ENCODE results near the gene DSEL. TPM values are rescaled to one million over a fixed set of nuclear protein-coding genes. Genes with fewer than 3 reads are reported as not detected.

The DSEL gene
- total and polyA plus RNA-seq, 3 donors from 2014 or later: 2.7 to 5.9 (median 5.7) TPM

DNA sequence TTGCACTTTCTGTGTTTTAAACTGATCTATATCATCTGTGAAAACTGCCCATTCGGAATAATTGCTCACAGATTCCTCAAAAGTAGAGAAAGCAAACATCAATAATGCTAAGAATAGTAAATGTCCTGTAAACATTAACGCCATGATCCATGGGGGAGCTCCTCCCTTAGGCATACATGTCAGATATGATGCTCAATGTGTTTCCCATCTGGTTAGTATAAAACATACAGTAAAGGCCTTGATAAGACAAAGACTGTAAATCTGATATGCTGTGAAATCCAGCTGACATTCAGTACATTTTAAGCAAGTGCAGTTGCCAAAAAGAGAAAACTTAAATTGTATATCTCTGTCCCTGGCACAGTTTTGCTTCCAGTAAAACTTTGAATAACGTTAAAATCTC is 2.1 kb downstream of the DSEL start:
- no peak overlapping the region for H3K4me3 ChIP-seq
- no peak overlapping the region for H3K27ac ChIP-seq
- H3K36me3 ChIP-seq (ENCODE audit: low read depth, missing control alignments): no peaks in the 10 kb centered on the region
- no peak for TF ChIP-seq CTCF (IDR thresholded peaks at IDR 0.05)
- no peak for TF ChIP-seq POLR2A (IDR thresholded peaks at IDR 0.05)
- 56 to 60% methylated on average over 3 of the region's 3 CpGs for WGBS, 2 donors
- no peaks in the 10 kb centered on the region for H3K27me3 ChIP-seq
- no peak for DNase-seq
- H3K4me1 ChIP-seq: no peaks in the 10 kb centered on the region
- intact Hi-C loops (cut with DNase I; ENCODE audit: low total_unique reads): no loop called here
- no peaks in the 10 kb centered on the region for H3K9me3 ChIP-seq

GRCh38 chr18:67513280-67513679 is 3.2 kb downstream of the DSEL start:
- TF ChIP-seq CTCF (IDR thresholded peaks at IDR 0.05) (no peak), POLR2A (IDR thresholded peaks at IDR 0.05) (no peak)
- WGBS, 2 donors: 85 to 90% methylated on average over 3 of the region's 3 CpGs
- H3K27ac ChIP-seq: no peak overlapping the region
- intact Hi-C loops (cut with DNase I; ENCODE audit: low total_unique reads): no loop called here
- no peaks in the 10 kb centered on the region for H3K4me1 ChIP-seq
- H3K4me3 ChIP-seq: no peak overlapping the region
- no peaks in the 10 kb centered on the region for H3K9me3 ChIP-seq
- no peak for DNase-seq
- H3K36me3 ChIP-seq (ENCODE audit: low read depth, missing control alignments): no peaks in the 10 kb centered on the region
- H3K27me3 ChIP-seq: no peaks in the 10 kb centered on the region

- no peaks in the 10 kb centered on the region for H3K36me3 ChIP-seq (ENCODE audit: low read depth, missing control alignments)
- H3K27me3 ChIP-seq: no peaks in the 10 kb centered on the region
- intact Hi-C loops (cut with DNase I; ENCODE audit: low total_unique reads): no loop called here
- no peak for DNase-seq
- no peak overlapping the region for H3K27ac ChIP-seq
- H3K4me1 ChIP-seq: no peaks in the 10 kb centered on the region
- H3K4me3 ChIP-seq: no peak overlapping the region
- no peak for TF ChIP-seq CTCF (IDR thresholded peaks at IDR 0.05)
- no peak for TF ChIP-seq POLR2A (IDR thresholded peaks at IDR 0.05)
- 91 to 95% methylated on average over 6 of the region's 6 CpGs for WGBS, 2 donors
- no peaks in the 10 kb centered on the region for H3K9me3 ChIP-seq
These were observed 4.7 kb downstream of the DSEL start for GRCh38 chr18:67511840-67512239.

GRCh38 chr18:67510831-67511230 is 5.7 kb downstream of the DSEL start:
- intact Hi-C loops (cut with DNase I; ENCODE audit: low total_unique reads): no loop called here
- H3K36me3 ChIP-seq (ENCODE audit: low read depth, missing control alignments): no peaks in the 10 kb centered on the region
- no peak for TF ChIP-seq CTCF (IDR thresholded peaks at IDR 0.05)
- TF ChIP-seq POLR2A (IDR thresholded peaks at IDR 0.05): no peak
- H3K4me1 ChIP-seq: no peaks in the 10 kb centered on the region
- no peak overlapping the region for H3K27ac ChIP-seq
- H3K9me3 ChIP-seq: no peaks in the 10 kb centered on the region
- no peaks in the 10 kb centered on the region for H3K27me3 ChIP-seq
- 81 to 83% methylated on average over 3 of the region's 3 CpGs for WGBS, 2 donors
- no peak overlapping the region for H3K4me3 ChIP-seq
- no peak for DNase-seq

DNA sequence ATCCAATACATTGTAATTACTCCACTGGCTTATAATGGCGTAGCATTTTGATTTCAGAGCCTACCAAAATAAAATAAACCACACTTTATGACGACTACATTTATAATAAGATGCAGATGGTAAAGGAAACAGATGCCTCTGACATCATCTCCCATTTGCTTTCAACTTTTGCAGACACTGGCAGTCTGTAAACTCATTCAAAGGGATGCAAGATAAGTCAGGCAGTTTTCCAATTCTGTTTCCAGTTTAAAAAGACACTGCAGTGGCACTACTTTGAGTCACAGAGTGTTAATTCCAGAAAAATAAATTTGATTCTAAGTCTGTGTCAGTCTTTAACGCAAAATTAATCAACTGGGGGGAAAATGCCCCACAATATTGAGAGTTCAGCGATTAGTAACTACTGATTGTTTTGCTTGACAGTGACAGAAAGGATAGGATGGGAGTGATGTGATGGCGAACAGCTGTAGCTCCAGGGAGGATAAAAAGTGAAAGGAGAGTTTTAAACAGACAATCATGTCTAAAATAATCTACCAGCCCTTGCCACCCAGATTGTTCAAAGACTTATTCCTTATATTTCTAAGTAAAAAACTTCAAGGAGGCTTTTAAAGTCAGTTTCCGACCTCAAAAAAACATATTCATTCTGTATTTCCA is 6.7 kb downstream of the DSEL start:
- WGBS, 2 donors: 82 to 91% methylated on average over 6 of the region's 6 CpGs
- no peak for DNase-seq
- H3K4me1 ChIP-seq: no peaks in the 10 kb centered on the region
- no peak for TF ChIP-seq POLR2A (IDR thresholded peaks at IDR 0.05)
- no peak for TF ChIP-seq CTCF (IDR thresholded peaks at IDR 0.05)
- H3K27me3 ChIP-seq: no peaks in the 10 kb centered on the region
- H3K36me3 ChIP-seq (ENCODE audit: low read depth, missing control alignments): no peaks in the 10 kb centered on the region
- H3K4me3 ChIP-seq: no peak overlapping the region
- no peak overlapping the region for H3K27ac ChIP-seq
- intact Hi-C loops (cut with DNase I; ENCODE audit: low total_unique reads): no loop called here
- no peaks in the 10 kb centered on the region for H3K9me3 ChIP-seq

Data from testis (tissue), 3 donors.